GM10847 (cell line): ENCODE data around the gene XIRP2.

Experiments used
- POLR2A ChIP-seq: IDR thresholded peaks from 2 replicates; pipeline ENCODE4 v1.6.1; 2011; ENCODE audit not compliant: insufficient read length; ENCODE audit errors: extremely low read depth

Gene XIRP2

GRCh38 chr2:167254721-167255120 lies 366.4 kb downstream of the XIRP2 start:
- TF ChIP-seq POLR2A = no peak

GRCh38 chr2:167258712-167259111 lies 370.4 kb downstream of the XIRP2 start:
- TF ChIP-seq POLR2A = no peak

GRCh38 chr2:167264380-167264779 lies 376.1 kb downstream of the XIRP2 start:
- no peak for TF ChIP-seq POLR2A

GRCh38 chr2:167265004-167265403 lies 376.7 kb downstream of the XIRP2 start:
- no peak for TF ChIP-seq POLR2A

- TF ChIP-seq POLR2A = no peak
Measured at GRCh38 chr2:167265722-167266121, 377.4 kb downstream of the XIRP2 start.

GRCh38 chr2:167271932-167272331 lies 383.7 kb downstream of the XIRP2 start:
- no peak for TF ChIP-seq POLR2A

GRCh38 chr2:167275046-167275445 lies 386.8 kb downstream of the XIRP2 start:
- no peak for TF ChIP-seq POLR2A

GRCh38 chr2:167279810-167280209 lies 391.5 kb downstream of the XIRP2 start:
- no peak for TF ChIP-seq POLR2A

GRCh38 chr2:167287212-167287611 lies 398.9 kb downstream of the XIRP2 start:
- TF ChIP-seq POLR2A = no peak

- TF ChIP-seq POLR2A = no peak
Measured at GRCh38 chr2:167289651-167290410, 401.6 kb downstream of the XIRP2 start.

- TF ChIP-seq POLR2A = no peak
Measured at GRCh38 chr2:167292430-167293171, 404.3 kb downstream of the XIRP2 start, which contains the start of gene B3GALT1. Gene B3GALT1, plus strand, starts transcription at chr2:167293001.

- no peak for TF ChIP-seq POLR2A
Measured at GRCh38 chr2:167293172-167293781, 405.0 kb downstream of the XIRP2 start.

- TF ChIP-seq POLR2A = no peak
Measured at GRCh38 chr2:167293943-167294775, 405.9 kb downstream of the XIRP2 start.

- no peak for TF ChIP-seq POLR2A
Measured at GRCh38 chr2:167294776-167295140, 406.5 kb downstream of the XIRP2 start.

- TF ChIP-seq POLR2A = no peak
Measured at GRCh38 chr2:167297292-167297691, 409.0 kb downstream of the XIRP2 start.
